HPDE6-E6E7 (cell line): ENCODE measurements around the gene HEXB.
A peak's percentile ranks its signal among the peaks of the same experiment; 100 is the strongest.

Experiments
- DNase-seq: peaks from one replicate; pipeline ENCODE4 v3.0.0; 2011; ENCODE audit warnings: missing footprints; ENCODE audit errors: extremely low spot score

HEXB gene

DNA sequence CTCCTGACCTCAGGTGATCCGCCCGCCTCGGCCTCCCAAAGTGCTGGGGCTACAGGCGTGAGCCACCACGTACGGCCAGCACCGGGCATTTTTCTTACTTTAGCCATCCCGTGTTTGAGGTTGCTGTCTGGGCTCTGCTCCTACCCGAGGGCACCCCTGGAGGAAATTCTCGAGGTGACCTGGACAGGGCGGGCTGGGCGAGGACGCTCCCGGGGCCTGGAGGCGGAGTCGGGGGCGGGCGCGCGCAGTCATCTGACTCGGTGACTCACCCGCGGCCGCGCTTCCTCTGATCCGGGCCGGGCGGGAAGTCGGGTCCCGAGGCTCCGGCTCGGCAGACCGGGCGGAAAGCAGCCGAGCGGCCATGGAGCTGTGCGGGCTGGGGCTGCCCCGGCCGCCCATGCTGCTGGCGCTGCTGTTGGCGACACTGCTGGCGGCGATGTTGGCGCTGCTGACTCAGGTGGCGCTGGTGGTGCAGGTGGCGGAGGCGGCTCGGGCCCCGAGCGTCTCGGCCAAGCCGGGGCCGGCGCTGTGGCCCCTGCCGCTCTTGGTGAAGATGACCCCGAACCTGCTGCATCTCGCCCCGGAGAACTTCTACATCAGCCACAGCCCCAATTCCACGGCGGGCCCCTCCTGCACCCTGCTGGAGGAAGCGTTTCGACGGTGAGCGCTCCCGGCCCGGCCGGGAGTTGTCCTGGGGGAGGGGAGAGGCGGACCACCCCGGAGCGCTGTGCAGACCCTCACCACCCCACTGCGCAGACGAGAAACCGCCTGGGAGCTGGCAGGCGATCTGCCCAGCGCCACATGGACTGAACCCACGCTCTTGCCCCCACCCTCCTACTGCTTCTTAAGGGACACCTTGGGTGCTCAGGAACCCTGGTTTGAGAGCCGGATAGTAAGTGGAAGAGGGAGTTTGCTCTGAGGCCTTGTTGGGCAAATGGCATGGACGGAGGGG is at the start of gene HEXB:
TSS of gene HEXB (plus strand) at position 334 of the 952 bp plus-strand sequence. CDS start at position 362, 28 bp downstream.
- DNase-seq = peak; percentile 82

- no peak for DNase-seq
Observed at GRCh38 chr5:74636149-74636548, 48.9 kb upstream of the HEXB start.

DNA sequence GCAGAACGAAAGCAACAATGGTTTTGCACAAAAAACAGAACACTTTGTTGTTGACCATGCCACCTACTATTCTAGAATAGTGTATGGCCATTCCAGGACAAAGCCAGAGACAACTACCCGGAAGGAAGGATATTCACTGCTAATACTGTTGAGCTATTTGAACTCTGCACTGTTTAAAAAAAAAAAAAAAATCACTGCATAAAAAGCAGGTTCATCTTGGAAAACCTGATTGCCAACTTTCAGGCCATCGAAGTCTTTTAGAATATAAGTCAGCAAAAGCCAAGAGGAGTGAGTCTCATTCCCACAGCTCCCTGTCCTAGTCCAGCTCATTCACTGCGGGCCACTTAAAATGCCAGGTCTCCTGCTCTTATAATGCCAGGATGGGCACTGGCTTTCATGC is 48.5 kb upstream of the HEXB start:
- DNase-seq = no peak

DNA sequence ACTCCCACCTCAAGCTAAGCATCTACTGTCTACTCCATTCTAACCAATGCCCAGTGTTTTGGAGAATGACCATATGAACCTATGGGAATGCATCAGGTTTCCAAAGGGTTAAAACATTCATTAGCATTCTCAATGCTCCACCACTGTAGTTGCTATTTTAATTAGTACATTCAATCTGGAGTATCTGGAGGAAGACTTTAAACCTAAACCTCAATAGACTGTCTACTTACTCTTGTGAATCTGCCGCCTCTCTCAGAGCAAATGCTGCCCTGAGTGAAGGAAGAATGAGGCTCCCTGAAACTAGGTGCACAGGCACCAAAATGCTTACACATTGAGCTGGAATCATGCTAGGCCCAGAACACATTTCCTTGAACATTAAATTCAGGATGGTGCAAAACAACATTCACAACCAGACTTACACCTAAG is 46.5 kb upstream of the HEXB start:
- no peak for DNase-seq

DNA sequence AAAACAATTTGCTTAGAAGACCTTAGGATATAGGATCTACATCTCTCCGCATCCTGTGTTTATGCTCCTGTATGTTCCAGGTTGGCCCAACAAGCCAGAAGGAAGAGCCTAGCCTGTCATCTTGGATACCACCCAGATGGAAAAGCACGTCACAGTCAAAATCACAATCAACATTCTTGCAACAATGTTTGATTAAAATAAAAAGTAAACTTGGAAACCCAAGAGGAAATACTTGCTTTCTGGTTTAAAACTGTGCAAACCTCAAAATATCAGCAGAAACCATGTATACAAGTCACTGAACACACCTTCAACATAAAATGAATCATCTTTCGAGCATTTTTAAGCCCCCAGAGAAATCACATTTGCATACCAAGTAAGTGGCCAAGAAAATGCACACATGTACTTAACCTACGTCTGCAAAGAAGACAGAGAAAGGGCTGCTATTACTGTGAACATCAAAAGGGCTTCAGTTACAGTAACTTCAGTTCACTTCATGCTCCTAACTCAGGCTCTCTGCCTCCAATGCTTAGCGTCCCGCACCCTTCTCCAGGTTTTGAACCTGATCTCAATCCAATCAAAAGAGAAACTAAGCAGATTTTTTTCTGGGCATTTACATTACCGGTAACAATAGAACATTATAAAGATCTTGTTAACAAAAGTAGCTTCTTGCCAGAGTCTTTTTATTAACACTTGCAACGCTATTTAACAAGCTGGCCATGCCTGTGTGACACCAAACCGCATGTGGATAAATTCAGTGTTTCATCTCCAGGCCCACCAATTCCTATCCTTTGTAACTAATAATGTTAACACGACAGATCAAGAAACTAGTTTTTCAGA is 45.8 kb upstream of the HEXB start:
- DNase-seq = no peak

DNA sequence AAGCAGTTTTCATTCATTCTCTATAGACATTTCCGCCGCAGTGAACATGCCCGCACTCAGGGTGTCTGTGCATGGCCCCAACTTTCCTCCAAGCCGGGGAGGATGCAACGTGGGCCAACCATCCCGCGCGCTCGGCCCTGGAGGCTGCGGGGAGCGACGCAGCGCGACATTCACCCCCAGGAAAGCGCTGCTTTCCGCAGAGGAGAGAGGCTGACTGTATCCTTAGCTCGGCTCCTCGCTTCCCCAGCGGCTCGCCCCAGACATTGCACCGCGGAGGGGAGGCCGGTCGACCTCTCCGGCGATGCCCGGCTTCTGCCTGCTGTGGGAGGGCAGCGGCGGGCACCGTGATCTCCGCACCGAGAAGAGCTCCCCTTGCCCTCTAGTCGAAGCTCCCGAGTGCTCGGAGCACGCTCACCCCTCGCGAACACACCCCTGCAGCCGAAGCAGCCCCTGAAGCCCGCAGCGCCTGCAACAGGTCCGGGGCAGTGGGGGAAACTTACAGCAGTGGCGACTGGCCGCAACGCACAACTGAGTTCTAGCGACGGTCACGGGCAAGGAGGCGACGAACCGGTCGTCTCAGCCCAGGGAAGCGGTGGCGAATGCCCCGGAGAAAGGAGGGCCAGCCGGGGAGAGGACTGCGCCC is 45.1 kb upstream of the HEXB start:
- DNase-seq = no peak

DNA sequence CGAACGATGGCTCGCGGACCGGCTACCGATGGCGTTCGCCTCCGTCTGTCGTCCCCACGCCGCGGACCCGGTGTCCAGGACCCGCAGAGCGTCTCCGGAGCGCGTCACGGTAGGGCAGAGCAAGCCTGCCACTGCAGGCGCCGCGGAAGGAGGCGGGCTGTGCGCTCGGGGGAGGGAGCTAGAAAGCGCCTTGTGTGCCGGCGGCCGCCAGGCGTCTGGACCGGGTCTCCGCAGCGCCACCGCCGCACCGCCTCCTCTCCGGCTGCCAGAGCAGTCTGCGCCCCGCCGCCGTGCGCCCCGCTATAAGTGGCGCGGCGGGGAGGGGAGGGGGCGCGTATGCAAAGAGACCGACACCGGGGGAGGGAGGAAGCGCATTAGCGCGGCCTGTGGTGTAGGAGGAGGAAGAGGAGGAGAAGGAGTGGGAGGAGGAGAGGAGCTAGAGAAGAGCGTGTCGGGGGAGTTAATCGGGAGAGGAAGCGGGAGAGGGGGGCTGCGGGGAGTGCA is 44.5 kb upstream of the HEXB start, which contains the start of gene ENC1:
TSS of gene ENC1 (minus strand) at position 279 of the 504 bp plus-strand sequence. CDS start 4,243 bp downstream, outside the sequence.
- DNase-seq = no peak

DNA sequence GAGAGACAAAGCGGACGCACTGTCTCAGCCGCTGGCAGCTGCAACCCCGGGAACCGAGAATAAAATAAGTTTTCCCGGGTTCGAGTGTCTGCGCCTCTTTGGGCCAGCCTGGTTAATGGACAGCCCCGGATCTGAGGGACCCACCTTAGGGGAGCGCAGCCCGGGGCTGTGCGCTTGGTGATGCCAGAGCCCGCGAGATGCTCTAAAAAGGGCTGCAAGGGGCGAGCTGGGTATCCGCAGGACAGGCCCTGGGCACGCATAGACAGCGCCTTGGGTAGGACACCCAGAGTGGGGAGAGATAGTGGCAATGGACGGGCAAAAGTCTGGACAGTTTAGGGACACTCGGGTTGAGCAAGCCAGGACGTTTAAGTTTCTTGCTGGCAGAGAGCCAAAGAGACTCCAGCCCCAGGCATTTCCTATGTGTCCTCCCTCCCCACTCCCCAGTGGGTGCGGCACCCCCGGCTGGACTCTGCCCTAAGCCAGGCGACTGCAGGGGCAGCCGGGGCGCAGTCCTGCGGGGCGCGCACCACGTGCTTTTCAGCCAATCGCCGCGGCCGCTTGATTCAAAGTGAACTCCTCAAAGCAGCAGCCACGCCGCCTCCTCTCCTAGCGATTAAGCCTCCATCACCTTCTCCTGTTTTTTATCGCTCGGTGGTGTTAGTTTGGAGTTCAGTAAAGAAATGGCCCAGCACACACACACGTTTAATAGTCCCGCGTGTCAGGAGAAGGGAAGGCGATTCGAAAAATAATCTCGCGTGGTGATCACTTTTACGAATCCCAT is 43.9 kb upstream of the HEXB start:
- DNase-seq = no peak

- DNase-seq = no peak
Observed at GRCh38 chr5:74641735-74642542, 43.1 kb upstream of the HEXB start.

DNA sequence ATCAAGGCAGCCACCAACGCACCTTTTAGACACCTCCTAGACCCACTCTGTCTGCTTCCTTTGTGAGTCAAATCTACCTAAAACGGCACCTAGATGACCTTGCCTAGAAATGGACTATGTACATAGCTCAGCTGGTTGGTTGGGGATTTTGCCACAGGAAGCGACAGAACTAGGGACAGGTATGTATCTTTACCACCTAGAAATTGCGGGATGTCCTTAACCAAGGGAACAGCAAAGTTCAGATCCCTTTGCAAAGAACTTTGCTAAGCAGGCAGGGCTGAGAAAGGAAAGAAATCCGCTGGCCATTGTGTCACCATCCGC is 42.5 kb upstream of the HEXB start:
- DNase-seq = no peak

DNA sequence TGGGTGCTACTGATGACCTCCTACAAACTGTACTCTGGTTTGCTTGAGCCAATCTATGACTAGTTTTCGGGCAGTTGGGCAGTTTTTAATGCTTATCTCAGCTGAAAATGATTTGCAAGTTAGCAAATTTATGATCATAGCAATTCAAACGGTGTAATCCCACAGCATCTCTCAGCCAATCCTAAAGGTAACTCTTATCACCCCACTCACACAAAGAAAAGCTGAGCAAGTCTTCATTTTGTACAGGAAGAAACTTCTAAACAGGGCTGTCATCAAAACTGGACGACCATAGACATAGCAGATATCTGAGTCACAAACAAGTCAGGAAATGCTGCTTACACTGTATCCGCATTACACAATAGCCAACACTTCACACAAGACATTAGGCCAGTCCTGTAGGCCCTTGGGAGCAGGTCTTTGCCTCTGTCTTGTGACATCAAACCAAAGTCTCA is 41.9 kb upstream of the HEXB start:
- no peak for DNase-seq

DNA sequence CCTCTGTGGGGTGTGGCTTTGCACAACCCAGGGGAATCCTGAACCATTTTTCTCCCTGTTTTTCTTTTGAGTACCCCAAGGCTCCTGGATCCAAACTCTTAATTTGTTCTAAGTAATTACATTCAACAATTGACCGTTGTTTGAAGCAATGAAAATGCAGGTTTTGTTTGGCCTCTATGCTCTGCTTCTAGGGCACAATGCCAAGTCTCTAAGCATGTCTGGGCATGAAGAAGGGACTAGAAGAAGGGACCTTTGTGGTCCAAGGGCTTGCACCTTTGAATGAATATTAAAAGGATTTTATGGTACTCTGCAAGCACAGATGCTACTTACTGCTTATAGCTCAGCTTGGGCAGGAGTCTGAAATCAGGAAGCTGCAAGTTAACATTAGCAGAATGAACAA is 37.9 kb upstream of the HEXB start:
- no peak for DNase-seq

- no peak for DNase-seq
Observed at GRCh38 chr5:74648835-74649293, 36.2 kb upstream of the HEXB start.

- no peak for DNase-seq
Observed at GRCh38 chr5:74649421-74649973, 35.5 kb upstream of the HEXB start.

- peak; percentile 63 for DNase-seq
Observed at GRCh38 chr5:74651710-74652109, 33.3 kb upstream of the HEXB start.

GRCh38 chr5:74652576-74652975 is 32.5 kb upstream of the HEXB start:
- no peak for DNase-seq

DNA sequence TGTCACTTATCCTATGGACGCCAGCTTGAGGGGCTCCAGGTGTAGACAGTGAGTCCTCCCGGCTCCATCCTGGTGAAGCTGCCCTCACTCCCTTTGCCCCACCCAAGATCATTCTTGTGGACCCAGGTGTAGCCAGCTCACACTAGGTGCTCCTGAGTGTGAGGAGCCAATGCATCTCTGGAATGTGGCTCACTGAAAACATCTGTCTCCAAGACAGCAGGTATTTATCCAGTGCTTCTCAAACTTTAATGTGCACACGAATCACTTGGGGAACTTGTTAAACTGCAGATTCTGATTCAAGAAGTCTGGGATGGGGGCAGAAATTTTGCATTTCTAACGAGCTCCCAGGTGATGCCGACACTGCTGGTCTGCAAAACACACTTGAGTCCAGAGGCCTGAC is 31.0 kb upstream of the HEXB start:
- no peak for DNase-seq

- no peak for DNase-seq
Observed at GRCh38 chr5:74655206-74655605, 29.8 kb upstream of the HEXB start.

DNA sequence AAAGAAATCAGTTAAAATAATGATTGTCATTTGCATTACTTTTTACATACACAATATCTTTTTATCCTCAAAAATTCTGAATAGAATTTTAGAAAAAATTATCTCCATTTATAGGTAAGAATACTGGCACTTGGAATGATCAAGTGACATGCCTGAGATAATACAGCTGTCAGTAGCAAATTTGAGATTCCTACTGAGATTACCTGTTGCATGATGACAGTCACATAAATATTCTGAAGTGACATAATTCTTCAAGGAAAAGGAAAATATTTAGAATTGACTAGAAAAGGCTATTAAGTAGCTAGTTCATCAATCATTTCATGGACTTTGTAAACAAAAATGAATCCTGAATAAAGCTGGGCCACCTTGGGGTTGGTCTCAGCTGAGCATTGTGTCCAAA is 29.3 kb upstream of the HEXB start:
- no peak for DNase-seq

DNA sequence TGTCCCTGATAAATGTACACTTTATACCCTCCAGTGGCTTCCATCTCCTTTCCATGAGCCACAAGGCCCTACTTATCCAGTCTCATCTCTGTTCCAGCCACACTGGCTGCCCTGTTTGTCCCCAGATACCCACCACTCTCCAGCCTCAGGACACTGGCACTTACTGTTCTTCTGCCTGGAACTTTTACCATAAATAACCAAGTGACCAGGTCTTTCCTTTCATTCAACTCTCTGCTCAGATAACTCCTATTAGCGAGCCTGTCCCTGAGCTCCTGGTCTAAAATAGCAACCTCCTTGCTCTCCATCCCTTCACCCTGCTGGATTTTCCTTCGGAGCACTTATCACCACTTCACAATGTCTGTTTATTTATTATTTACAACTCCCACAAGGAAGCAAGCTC is 27.9 kb upstream of the HEXB start:
- DNase-seq = no peak
